ENCODE data around the gene TCF7L2. TPM values are rescaled to one million over a fixed set of nuclear protein-coding genes. Genes with fewer than 3 reads are reported as not detected.

Gene TCF7L2
- total RNA-seq, 1 donor from 2014 or later, result 88.2 TPM

- Mint-ChIP-seq H3K27me3 (ENCODE audit: unreplicated experiment) (no peaks in the 10 kb centered on the region), H3K4me3 (ENCODE audit: unreplicated experiment) (no peak overlapping the region), H3K27ac (ENCODE audit: unreplicated experiment) (peak overlapping the region; percentile 27), H3K4me1 (ENCODE audit: unreplicated experiment) (peaks cover 60% of the 10 kb centered on the region), H3K36me3 (ENCODE audit: unreplicated experiment) (peaks cover 10% of the 10 kb centered on the region), H3K9me3 (ENCODE audit: unreplicated experiment) (no peaks in the 10 kb centered on the region)
- DNase-seq (ENCODE audit: extremely low spot score, unreplicated experiment), result no peak
- no peak for TF ChIP-seq CTCF (IDR thresholded peaks at IDR 0.05)
Measured at GRCh38 chr10:113020838-113021237, 70.8 kb downstream of the TCF7L2 start.

- no peak for DNase-seq (ENCODE audit: extremely low spot score, unreplicated experiment)
- H3K4me3 Mint-ChIP-seq (ENCODE audit: unreplicated experiment), result no peak overlapping the region
- H3K36me3 Mint-ChIP-seq (ENCODE audit: unreplicated experiment), result peaks cover 8% of the 10 kb centered on the region
- TF ChIP-seq CTCF (IDR thresholded peaks at IDR 0.05), result no peak
- peaks cover 58% of the 10 kb centered on the region for H3K4me1 Mint-ChIP-seq (ENCODE audit: unreplicated experiment)
- no peaks in the 10 kb centered on the region for H3K27me3 Mint-ChIP-seq (ENCODE audit: unreplicated experiment)
- H3K9me3 Mint-ChIP-seq (ENCODE audit: unreplicated experiment), result no peaks in the 10 kb centered on the region
- H3K27ac Mint-ChIP-seq (ENCODE audit: unreplicated experiment), result no peak overlapping the region
Measured at GRCh38 chr10:113021268-113022040, 71.4 kb downstream of the TCF7L2 start.

- Mint-ChIP-seq H3K9me3 (ENCODE audit: unreplicated experiment) (no peaks in the 10 kb centered on the region), H3K4me1 (ENCODE audit: unreplicated experiment) (peaks cover 59% of the 10 kb centered on the region), H3K4me3 (ENCODE audit: unreplicated experiment) (no peak overlapping the region), H3K27ac (ENCODE audit: unreplicated experiment) (peak overlapping the region; percentile 34), H3K36me3 (ENCODE audit: unreplicated experiment) (peaks cover 7% of the 10 kb centered on the region), H3K27me3 (ENCODE audit: unreplicated experiment) (no peaks in the 10 kb centered on the region)
- no peak for TF ChIP-seq CTCF (IDR thresholded peaks at IDR 0.05)
- no peak for DNase-seq (ENCODE audit: extremely low spot score, unreplicated experiment)
Measured at GRCh38 chr10:113022265-113022664, 72.2 kb downstream of the TCF7L2 start.

GRCh38 chr10:113023017-113023416, 73.0 kb downstream of the TCF7L2 start:
- no peak overlapping the region for H3K4me3 Mint-ChIP-seq (ENCODE audit: unreplicated experiment)
- TF ChIP-seq CTCF (IDR thresholded peaks at IDR 0.05), result no peak
- no peaks in the 10 kb centered on the region for H3K9me3 Mint-ChIP-seq (ENCODE audit: unreplicated experiment)
- DNase-seq (ENCODE audit: extremely low spot score, unreplicated experiment), result no peak
- no peaks in the 10 kb centered on the region for H3K27me3 Mint-ChIP-seq (ENCODE audit: unreplicated experiment)
- H3K27ac Mint-ChIP-seq (ENCODE audit: unreplicated experiment), result no peak overlapping the region
- peaks cover 59% of the 10 kb centered on the region for H3K4me1 Mint-ChIP-seq (ENCODE audit: unreplicated experiment)
- peaks cover 7% of the 10 kb centered on the region for H3K36me3 Mint-ChIP-seq (ENCODE audit: unreplicated experiment)

- no peak overlapping the region for H3K4me3 Mint-ChIP-seq (ENCODE audit: unreplicated experiment)
- TF ChIP-seq CTCF (IDR thresholded peaks at IDR 0.05), result no peak
- H3K27me3 Mint-ChIP-seq (ENCODE audit: unreplicated experiment), result no peaks in the 10 kb centered on the region
- H3K9me3 Mint-ChIP-seq (ENCODE audit: unreplicated experiment), result no peaks in the 10 kb centered on the region
- no peak for DNase-seq (ENCODE audit: extremely low spot score, unreplicated experiment)
- no peak overlapping the region for H3K27ac Mint-ChIP-seq (ENCODE audit: unreplicated experiment)
- peaks cover 60% of the 10 kb centered on the region for H3K4me1 Mint-ChIP-seq (ENCODE audit: unreplicated experiment)
- H3K36me3 Mint-ChIP-seq (ENCODE audit: unreplicated experiment), result peaks cover 7% of the 10 kb centered on the region
Measured at GRCh38 chr10:113024930-113025329, 74.9 kb downstream of the TCF7L2 start.
